MM.1S (cell line): Measurements from ENCODE around the gene RCN2.

Experiments
- CTCF ChIP-seq: fragments of 300-600 bp; sonication (generic); IDR thresholded peaks from 2 replicates; pipeline ENCODE4 v1.5.1; 2016; ENCODE audit warnings: antibody characterized with exemption, low read length, mixed read lengths
- EZH2 ChIP-seq: fragments of 300-600 bp; sonication (generic); optimal IDR thresholded peaks from 2 replicates; pipeline ENCODE3; 2017; ENCODE audit warnings: low read depth, mild to moderate bottlenecking, antibody characterized with exemption, low read length, mixed read lengths
- EZH2phosphoT487 ChIP-seq: fragments of 300-600 bp; sonication (generic); IDR thresholded peaks from 2 replicates; pipeline ENCODE4 v1.6.1; 2018; ENCODE audit warnings: antibody characterized with exemption, low read length

- TF ChIP-seq CTCF, result no peak
- TF ChIP-seq EZH2, result no peak
- TF ChIP-seq EZH2phosphoT487, result no peak
Measured at GRCh38 chr15:76953913-76954312, 22.4 kb downstream of the RCN2 start.
